Choroid plexus epithelial cell (primary cell): ENCODE results near the gene CCDC9B.

Source experiments
- DNase-seq: peaks from one replicate; pipeline ENCODE4 v3.0.0-alpha.2; 2010; ENCODE audit warnings: low read depth
- H3K4me3 ChIP-seq: 2 replicates; pipeline ENCODE4 v1.5.1; 2011; ENCODE audit warnings: low read depth, mild to moderate bottlenecking, control low read depth, low read length, moderate library complexity
- TF ChIP-seq, protein P1 (sequence below): conservative IDR thresholded peaks from 2 replicates; pipeline ENCODE4 v1.5.1; 2011; ENCODE audit warnings: low read depth, mild to moderate bottlenecking, control low read depth, inconsistent platforms, low read length, moderate library complexity

The CCDC9B gene

DNA sequence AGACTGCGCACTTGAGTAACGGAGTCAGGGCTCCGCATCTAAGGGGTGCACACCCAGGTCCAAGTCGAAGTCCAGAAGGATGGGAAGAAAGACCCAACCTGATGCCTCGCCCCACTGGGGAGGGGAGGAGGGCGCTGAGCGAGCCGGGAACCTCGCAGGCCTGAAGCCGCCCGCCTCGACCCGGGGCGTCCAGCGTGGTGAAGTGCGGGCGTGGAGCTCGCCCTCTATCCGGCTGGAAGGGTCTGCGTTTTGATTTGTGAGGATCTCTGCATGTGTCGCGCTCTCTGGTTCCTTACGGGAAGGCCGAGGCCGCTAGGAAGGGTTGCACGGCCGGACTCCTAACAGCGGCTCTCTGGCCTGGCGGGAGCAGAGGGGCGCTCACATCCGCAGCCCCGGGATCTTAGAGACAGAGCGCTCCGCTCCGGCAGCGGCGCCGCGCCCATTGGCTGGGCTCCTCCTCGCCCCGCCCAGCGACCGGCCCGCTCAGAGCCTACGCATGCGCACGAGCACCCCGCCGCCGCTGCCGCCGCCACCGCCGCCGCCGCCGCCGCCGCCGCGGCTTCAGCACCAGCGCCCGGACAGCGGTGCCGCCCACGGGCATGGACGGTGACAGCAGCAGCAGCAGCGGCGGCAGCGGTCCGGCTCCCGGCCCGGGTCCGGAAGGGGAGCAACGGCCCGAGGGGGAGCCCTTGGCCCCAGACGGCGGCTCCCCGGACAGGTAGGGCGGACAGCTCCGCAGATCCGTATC lies 17.2 kb upstream of the CCDC9B start, which contains the start of gene DISP2:
TSS of gene DISP2 (plus strand) at position 497 of the 748 bp plus-strand sequence. CDS start at position 600, 103 bp downstream.
- TF ChIP-seq, protein P1, sequence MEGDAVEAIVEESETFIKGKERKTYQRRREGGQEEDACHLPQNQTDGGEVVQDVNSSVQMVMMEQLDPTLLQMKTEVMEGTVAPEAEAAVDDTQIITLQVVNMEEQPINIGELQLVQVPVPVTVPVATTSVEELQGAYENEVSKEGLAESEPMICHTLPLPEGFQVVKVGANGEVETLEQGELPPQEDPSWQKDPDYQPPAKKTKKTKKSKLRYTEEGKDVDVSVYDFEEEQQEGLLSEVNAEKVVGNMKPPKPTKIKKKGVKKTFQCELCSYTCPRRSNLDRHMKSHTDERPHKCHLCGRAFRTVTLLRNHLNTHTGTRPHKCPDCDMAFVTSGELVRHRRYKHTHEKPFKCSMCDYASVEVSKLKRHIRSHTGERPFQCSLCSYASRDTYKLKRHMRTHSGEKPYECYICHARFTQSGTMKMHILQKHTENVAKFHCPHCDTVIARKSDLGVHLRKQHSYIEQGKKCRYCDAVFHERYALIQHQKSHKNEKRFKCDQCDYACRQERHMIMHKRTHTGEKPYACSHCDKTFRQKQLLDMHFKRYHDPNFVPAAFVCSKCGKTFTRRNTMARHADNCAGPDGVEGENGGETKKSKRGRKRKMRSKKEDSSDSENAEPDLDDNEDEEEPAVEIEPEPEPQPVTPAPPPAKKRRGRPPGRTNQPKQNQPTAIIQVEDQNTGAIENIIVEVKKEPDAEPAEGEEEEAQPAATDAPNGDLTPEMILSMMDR = no peak
- peak; percentile 77 for DNase-seq
- peak within 1 kb of the TSS; percentile 58 for H3K4me3 ChIP-seq

GRCh38 chr15:40357246-40357645 lies 16.5 kb upstream of the CCDC9B start:
- no peak overlapping the region for H3K4me3 ChIP-seq
- TF ChIP-seq, protein P1 = no peak
- no peak for DNase-seq

- TF ChIP-seq, protein P1 = no peak
- no peak overlapping the region for H3K4me3 ChIP-seq
- DNase-seq = no peak
Measured at GRCh38 chr15:40355976-40356585, 15.3 kb upstream of the CCDC9B start.

DNA sequence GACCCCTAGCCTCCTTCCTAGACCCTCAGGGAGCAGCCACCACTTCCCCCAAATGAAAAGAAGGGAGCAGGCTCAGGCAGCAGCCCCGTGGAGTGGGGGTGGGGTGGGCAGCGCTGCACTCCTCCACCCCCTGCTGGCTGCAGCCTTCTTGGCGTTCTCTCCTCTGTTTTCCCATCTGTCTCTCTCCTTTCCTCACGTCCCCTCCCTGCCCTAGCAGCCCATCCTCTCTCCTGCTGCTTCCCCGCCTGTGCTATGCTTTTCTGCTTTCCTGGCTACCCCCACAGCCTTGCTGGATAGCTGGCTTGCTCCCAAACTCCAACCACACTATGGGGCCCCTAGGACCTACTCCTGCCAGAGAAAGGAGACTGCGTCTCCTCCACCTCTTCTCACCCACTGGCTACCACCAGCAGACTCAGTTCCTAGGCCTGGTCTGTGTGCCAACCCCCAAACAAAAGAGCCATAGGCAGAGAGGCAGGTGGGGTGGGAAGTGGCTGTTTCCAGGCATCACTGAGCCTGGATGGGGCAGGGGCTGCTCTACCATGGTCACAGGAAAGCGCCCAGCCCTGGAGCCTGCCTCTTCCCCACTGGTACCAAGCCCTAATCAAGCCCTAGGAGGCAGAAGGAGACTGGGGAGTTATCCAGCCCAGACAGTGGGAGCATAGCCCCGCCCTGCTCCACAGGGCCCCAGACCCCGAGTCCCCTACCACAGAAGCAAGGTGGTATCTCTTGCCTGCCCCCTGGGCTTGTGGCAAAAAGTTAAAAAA lies 13.9 kb upstream of the CCDC9B start:
- TF ChIP-seq, protein P1 = peak; percentile 71
- H3K4me3 ChIP-seq = no peak overlapping the region
- peak; percentile 72 for DNase-seq

DNA sequence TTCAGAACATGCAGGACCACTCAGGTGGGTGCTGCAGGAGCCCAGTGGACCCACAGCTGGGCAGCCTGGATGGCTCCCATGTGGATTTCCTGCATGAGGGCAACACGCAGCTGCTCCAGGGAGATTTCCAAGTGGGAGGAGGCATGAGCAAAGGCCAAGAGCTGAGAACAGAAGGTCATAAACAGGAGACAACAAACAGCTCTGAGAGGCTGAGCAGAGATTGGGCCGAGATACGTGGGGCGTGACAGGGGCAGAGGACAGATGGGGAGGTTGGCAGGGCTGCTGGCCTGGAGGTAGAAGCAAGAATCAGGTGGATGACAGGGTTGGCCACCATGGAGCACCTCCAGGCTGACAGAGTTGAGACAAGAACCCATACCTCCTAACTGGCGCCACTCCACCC lies 13.0 kb upstream of the CCDC9B start:
- TF ChIP-seq, protein P1 = no peak
- no peak for DNase-seq
- H3K4me3 ChIP-seq = no peak overlapping the region

DNA sequence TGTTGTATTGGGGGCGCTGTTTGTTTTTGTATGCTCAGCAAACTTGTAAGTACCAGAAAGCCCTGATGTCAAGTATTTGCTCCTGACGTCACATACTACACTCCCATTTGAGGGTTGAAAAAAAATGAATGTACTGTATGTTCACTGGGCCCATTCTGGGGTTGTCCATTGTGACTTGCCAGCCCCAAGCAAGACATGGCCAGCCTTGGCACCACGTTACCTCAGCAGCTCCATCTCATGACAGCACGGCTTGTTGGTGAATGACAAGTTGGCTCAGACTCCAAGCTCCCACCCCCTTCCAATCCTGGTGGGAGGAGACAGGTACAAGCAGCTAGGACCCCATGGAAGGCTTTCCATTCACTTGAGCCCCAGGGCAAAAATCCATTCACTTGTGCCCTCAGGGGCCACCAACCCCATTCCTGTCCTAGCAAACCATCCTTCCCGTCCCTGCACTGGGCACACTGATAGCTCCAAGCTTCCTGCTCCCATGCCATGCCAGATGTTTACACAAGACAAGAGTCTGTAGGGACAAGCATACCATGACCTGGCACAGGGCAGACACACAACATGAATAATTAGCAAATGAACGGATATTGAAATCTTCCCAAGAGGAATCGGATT lies 11.7 kb upstream of the CCDC9B start:
- no peak overlapping the region for H3K4me3 ChIP-seq
- TF ChIP-seq, protein P1 = no peak

More for the DNA sequence above, 11.7 kb upstream of the CCDC9B start:
- DNase-seq = no peak
